RWPE2 (cell line): ENCODE measurements around the gene EHBP1.

Experiments used
- ATAC-seq: fragments of 200-7000 bp; cut with Tn5 transposase; 3 replicates; pipeline ENCODE4 v1.9.1; 2021; ENCODE audit warnings: low read depth
- DNase-seq: peaks from one replicate; pipeline ENCODE4 v3.0.0-alpha.2; 2020; ENCODE audit warnings: low spot score
- H3K27ac ChIP-seq: fragments of 450-650 bp; 2 replicates; pipeline ENCODE4 v1.5.1; 2017; ENCODE audit warnings: mild to moderate bottlenecking; ENCODE audit not compliant: poor library complexity, severe bottlenecking
- H3K27me3 ChIP-seq: fragments of 250-450 bp; sonication (Bioruptor Pico); 2 replicates; pipeline ENCODE4 v1.5.1; 2021; ENCODE audit warnings: mild to moderate bottlenecking, moderate library complexity; ENCODE audit not compliant: insufficient read depth, poor library complexity, severe bottlenecking
- H3K36me3 ChIP-seq: fragments of 250-450 bp; sonication (Bioruptor Pico); 2 replicates; pipeline ENCODE4 v1.5.1; 2020; ENCODE audit warnings: low read depth, mild to moderate bottlenecking, moderate library complexity
- H3K4me1 ChIP-seq: fragments of 250-450 bp; sonication (Bioruptor Pico); 2 replicates; pipeline ENCODE4 v1.5.1; 2021; ENCODE audit warnings: mild to moderate bottlenecking, moderate library complexity; ENCODE audit not compliant: insufficient read depth, poor library complexity, severe bottlenecking
- H3K4me3 ChIP-seq: fragments of 250-450 bp; sonication (Bioruptor Pico); 2 replicates; pipeline ENCODE4 v1.5.1; 2021; ENCODE audit warnings: mild to moderate bottlenecking, moderate library complexity; ENCODE audit not compliant: severe bottlenecking
- H3K9me3 ChIP-seq: fragments of 250-450 bp; sonication (Bioruptor Pico); 2 replicates; pipeline ENCODE4 v1.5.1; 2021; ENCODE audit warnings: mild to moderate bottlenecking, moderate library complexity; ENCODE audit not compliant: severe bottlenecking
- TF ChIP-seq, protein P1 (sequence below): fragments of 450-650 bp; IDR thresholded peaks from one replicate; pipeline ENCODE4 v1.5.1; 2017; ENCODE audit warnings: mild to moderate bottlenecking, moderate library complexity; ENCODE audit not compliant: poor library complexity, severe bottlenecking

Gene EHBP1

DNA sequence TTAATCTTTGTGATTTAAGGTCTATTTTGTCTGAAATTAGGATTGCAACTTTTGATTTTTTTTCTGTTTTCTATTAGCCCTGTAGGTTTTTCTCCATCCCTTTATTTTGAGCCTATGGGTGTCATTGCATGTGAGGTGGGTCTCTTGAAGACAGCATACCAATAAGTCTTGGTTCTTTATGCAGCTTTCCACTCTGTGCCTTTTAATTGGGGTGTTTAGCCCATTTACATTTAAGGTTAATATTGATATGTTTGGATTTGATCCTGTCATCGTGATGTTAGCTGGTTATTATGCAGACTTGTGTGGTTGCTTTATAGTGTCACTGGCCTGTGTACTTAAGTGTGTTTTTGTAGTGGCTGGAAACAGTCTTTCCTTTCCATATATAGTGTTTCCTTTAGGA lies 17.7 kb downstream of the EHBP1 start:
- H3K4me1 ChIP-seq, result peaks cover 2% of the 10 kb centered on the region
- H3K27ac ChIP-seq, result no peak overlapping the region
- TF ChIP-seq, protein P1, sequence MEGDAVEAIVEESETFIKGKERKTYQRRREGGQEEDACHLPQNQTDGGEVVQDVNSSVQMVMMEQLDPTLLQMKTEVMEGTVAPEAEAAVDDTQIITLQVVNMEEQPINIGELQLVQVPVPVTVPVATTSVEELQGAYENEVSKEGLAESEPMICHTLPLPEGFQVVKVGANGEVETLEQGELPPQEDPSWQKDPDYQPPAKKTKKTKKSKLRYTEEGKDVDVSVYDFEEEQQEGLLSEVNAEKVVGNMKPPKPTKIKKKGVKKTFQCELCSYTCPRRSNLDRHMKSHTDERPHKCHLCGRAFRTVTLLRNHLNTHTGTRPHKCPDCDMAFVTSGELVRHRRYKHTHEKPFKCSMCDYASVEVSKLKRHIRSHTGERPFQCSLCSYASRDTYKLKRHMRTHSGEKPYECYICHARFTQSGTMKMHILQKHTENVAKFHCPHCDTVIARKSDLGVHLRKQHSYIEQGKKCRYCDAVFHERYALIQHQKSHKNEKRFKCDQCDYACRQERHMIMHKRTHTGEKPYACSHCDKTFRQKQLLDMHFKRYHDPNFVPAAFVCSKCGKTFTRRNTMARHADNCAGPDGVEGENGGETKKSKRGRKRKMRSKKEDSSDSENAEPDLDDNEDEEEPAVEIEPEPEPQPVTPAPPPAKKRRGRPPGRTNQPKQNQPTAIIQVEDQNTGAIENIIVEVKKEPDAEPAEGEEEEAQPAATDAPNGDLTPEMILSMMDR, result no peak
- ATAC-seq (no peak), DNase-seq (no peak)
- peaks cover 43% of the 10 kb centered on the region for H3K36me3 ChIP-seq
- no peak overlapping the region for H3K4me3 ChIP-seq
- no peaks in the 10 kb centered on the region for H3K27me3 ChIP-seq
- H3K9me3 ChIP-seq, result no peaks in the 10 kb centered on the region

- Histone ChIP-seq H3K4me1 (peaks cover 9% of the 10 kb centered on the region), H3K4me3 (no peak overlapping the region), H3K27ac (no peak overlapping the region), H3K27me3 (no peaks in the 10 kb centered on the region), H3K9me3 (no peaks in the 10 kb centered on the region), H3K36me3 (peaks cover 43% of the 10 kb centered on the region)
- ATAC-seq (no peak), DNase-seq (no peak)
- TF ChIP-seq, protein P1, result no peak
Measured at GRCh38 chr2:62724106-62724505, 18.6 kb downstream of the EHBP1 start.

GRCh38 chr2:62724886-62725711 lies 19.6 kb downstream of the EHBP1 start:
- DNase-seq (peak; percentile 49), ATAC-seq (no peak)
- Histone ChIP-seq H3K27ac (no peak overlapping the region), H3K4me3 (no peak overlapping the region), H3K4me1 (peaks cover 9% of the 10 kb centered on the region), H3K36me3 (peaks cover 39% of the 10 kb centered on the region), H3K9me3 (no peaks in the 10 kb centered on the region), H3K27me3 (no peaks in the 10 kb centered on the region)
- TF ChIP-seq, protein P1, result no peak

DNA sequence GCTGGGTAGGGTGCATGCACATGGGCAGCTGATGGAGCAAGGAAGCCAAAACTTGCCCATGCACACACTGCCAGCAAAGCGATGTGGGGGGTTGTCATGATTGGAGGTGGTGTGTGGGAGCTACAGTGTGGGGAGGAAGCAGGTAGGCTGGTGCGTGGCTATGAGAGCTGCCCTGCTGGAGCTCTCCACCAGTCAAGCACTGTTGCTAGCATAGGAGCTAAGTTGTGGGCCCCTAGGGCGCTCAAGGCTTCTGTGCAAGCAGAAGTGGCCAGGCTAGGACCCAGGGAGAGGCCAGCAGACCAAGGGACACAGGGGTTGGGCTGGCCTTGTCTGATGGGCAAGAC lies 20.2 kb downstream of the EHBP1 start:
- Histone ChIP-seq H3K36me3 (peaks cover 38% of the 10 kb centered on the region), H3K27ac (no peak overlapping the region), H3K9me3 (no peaks in the 10 kb centered on the region), H3K4me3 (no peak overlapping the region), H3K4me1 (peaks cover 9% of the 10 kb centered on the region), H3K27me3 (no peaks in the 10 kb centered on the region)
- DNase-seq (peak; percentile 40), ATAC-seq (no peak)
- TF ChIP-seq, protein P1, result no peak

GRCh38 chr2:62727259-62727867 lies 21.9 kb downstream of the EHBP1 start:
- DNase-seq (no peak), ATAC-seq (no peak)
- H3K4me1 ChIP-seq, result peaks cover 9% of the 10 kb centered on the region

More at GRCh38 chr2:62727259-62727867, 21.9 kb downstream of the EHBP1 start:
- peaks cover 10% of the 10 kb centered on the region for H3K9me3 ChIP-seq
- peaks cover 35% of the 10 kb centered on the region for H3K36me3 ChIP-seq
- H3K27ac ChIP-seq, result no peak overlapping the region
- H3K4me3 ChIP-seq, result no peak overlapping the region
- TF ChIP-seq, protein P1, result no peak
- no peaks in the 10 kb centered on the region for H3K27me3 ChIP-seq
